Trophoblast cell (in vitro differentiated cells and primary cell): ENCODE measurements around the gene PIK3C2B.

ENCODE experiments used
- DNase-seq, 2 donors: peaks; one replicate each; pipeline ENCODE4 v3.0.0-alpha.2; 2016
- H2AFZ ChIP-seq: 2 replicates; pipeline ENCODE4 v1.6.1; 2013; ENCODE audit warnings: low read length, moderate library complexity, mild to moderate bottlenecking; ENCODE audit not compliant: insufficient read depth, poor library complexity
- H2AK5ac ChIP-seq: 2 replicates; pipeline ENCODE4 v1.6.1; 2013; ENCODE audit warnings: mild to moderate bottlenecking, low read length
- H2BK120ac ChIP-seq: 2 replicates; pipeline ENCODE4 v1.6.1; 2013; ENCODE audit warnings: low read length, mild to moderate bottlenecking, moderate library complexity; ENCODE audit not compliant: insufficient read depth, poor library complexity
- H2BK12ac ChIP-seq: 2 replicates; pipeline ENCODE4 v1.6.1; 2013; ENCODE audit warnings: mild to moderate bottlenecking, low read length, moderate library complexity
- H2BK5ac ChIP-seq: 2 replicates; pipeline ENCODE4 v1.6.1; 2013; ENCODE audit warnings: low read length, low read depth, moderate library complexity, mild to moderate bottlenecking; ENCODE audit not compliant: poor library complexity
- H3K14ac ChIP-seq: 2 replicates; pipeline ENCODE4 v1.6.1; 2013; ENCODE audit warnings: mild to moderate bottlenecking, low read length
- H3K18ac ChIP-seq: 2 replicates; pipeline ENCODE4 v1.6.1; 2013; ENCODE audit warnings: mild to moderate bottlenecking, low read length
- H3K23ac ChIP-seq: 2 replicates; pipeline ENCODE4 v1.6.1; 2013; ENCODE audit warnings: low read length
- H3K27ac ChIP-seq: 2 replicates; pipeline ENCODE4 v1.5.1; 2013; ENCODE audit warnings: low read depth, mild to moderate bottlenecking, inconsistent platforms, low read length, moderate library complexity
- H3K27me3 ChIP-seq: 2 replicates; pipeline ENCODE4 v1.6.1; 2013; ENCODE audit warnings: inconsistent platforms, mild to moderate bottlenecking, low read length, moderate library complexity; ENCODE audit not compliant: insufficient read depth
- H3K36me3 ChIP-seq, 2 experiments: 1 replicate in 1 of 2; 2 replicates in 1 of 2; pipeline ENCODE4 v1.6.1; 2013; ENCODE audit warnings: low read length in 2 of 2, mild to moderate bottlenecking in 2 of 2, moderate library complexity in 1 of 2; ENCODE audit not compliant: insufficient read depth in 2 of 2, control insufficient read depth in 1 of 2
- H3K4ac ChIP-seq: 2 replicates; pipeline ENCODE4 v1.6.1; 2013; ENCODE audit warnings: low read depth, mild to moderate bottlenecking, low read length, moderate library complexity
- H3K4me1 ChIP-seq, 2 experiments: 1 replicate in 1 of 2; 2 replicates in 1 of 2; pipeline ENCODE4 v1.6.1; 2013; ENCODE audit warnings: low read length in 2 of 2, mild to moderate bottlenecking in 2 of 2, moderate library complexity in 1 of 2; ENCODE audit not compliant: insufficient read depth in 2 of 2, control insufficient read depth in 1 of 2
- H3K4me2 ChIP-seq: 2 replicates; pipeline ENCODE4 v1.6.1; 2013; ENCODE audit warnings: inconsistent platforms, mild to moderate bottlenecking, low read length, moderate library complexity
- H3K4me3 ChIP-seq: 2 replicates; pipeline ENCODE4 v1.5.1; 2013; ENCODE audit warnings: mild to moderate bottlenecking, low read depth, low read length, inconsistent platforms
- H3K79me1 ChIP-seq: one replicate; pipeline ENCODE4 v1.6.1; 2013; ENCODE audit warnings: low read length
- H3K79me2 ChIP-seq: 2 replicates; pipeline ENCODE4 v1.6.1; 2013; ENCODE audit warnings: low read length, mild to moderate bottlenecking; ENCODE audit not compliant: control insufficient read depth, insufficient read depth, poor library complexity
- H3K9ac ChIP-seq: 2 replicates; pipeline ENCODE4 v1.6.1; 2013; ENCODE audit warnings: mild to moderate bottlenecking, low read length
- H3K9me3 ChIP-seq: 2 replicates; pipeline ENCODE4 v1.6.1; 2013; ENCODE audit warnings: low read depth, mild to moderate bottlenecking, control low read depth, inconsistent platforms, low read length; ENCODE audit not compliant: insufficient read depth
- H4K12ac ChIP-seq: 2 replicates; pipeline ENCODE4 v1.6.1; 2013; ENCODE audit warnings: low read depth, mild to moderate bottlenecking, low read length, moderate library complexity
- H4K8ac ChIP-seq: 2 replicates; pipeline ENCODE4 v1.6.1; 2013; ENCODE audit warnings: low read depth, mild to moderate bottlenecking, low read length, moderate library complexity
- H4K91ac ChIP-seq: one replicate; pipeline ENCODE4 v1.6.1; 2013; ENCODE audit warnings: low read depth, mild to moderate bottlenecking, low read length, moderate library complexity
- WGBS: extraction: QIAGEN DNeasy Blood & Tissue Kit; methylation state at CpG from one replicate; pipeline ENCODE4 v1.1.7; 2013; ENCODE audit warnings: missing lambda C conversion rate; ENCODE audit not compliant: insufficient read length, insufficient coverage; ENCODE audit errors: extremely low coverage; 5-methylcytosine and 5-hydroxymethylcytosine counted together

The PIK3C2B gene

DNA sequence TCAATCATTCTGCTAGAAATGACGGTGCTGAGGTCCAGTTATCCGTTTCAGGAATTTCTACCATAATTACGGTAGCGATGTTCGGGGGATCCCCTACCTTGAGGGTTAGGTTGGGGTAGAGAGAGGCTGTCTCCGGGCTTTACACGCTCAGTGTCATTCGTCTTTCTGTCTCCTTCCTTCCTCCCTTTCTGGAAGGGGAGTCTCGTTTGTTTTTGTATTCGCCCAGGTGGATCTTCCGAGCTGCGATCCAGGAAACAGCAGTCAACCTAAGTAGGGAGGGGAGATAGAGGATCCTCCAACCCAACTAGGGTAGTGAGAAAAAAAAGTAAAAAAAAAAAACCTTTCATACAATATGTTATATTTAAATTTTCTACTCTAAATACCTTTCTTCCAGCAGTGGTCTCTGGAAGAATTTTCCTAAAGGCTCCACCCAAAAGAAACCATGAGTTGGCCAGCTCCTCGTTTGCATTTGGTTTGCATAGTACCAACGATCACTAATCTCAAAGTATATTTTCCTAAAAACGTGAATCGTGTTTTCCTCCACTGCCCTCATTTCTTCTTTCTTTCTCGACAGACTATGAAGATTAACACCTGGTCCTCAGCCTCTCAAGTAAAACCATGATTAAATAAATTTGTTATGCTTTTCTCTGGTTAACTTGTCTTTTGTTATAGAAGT lies 611 bp upstream of the PIK3C2B start:
- Histone ChIP-seq H2BK5ac (peak overlapping the region; percentile 72), H3K9ac (peak overlapping the region; percentile 54), H3K9me3 (no peaks in the 10 kb centered on the region), H3K23ac (no peak overlapping the region), H3K4me2 (peak overlapping the region; percentile 88), H3K4me1 (peaks cover 12 to 13% of the 10 kb centered on the region in 2 experiments), H4K91ac (no peak overlapping the region), H3K79me2 (peaks cover 7% of the 10 kb centered on the region), H2AK5ac (no peak overlapping the region), H2AFZ (peak overlapping the region; percentile 94), H2BK120ac (peak overlapping the region; percentile 71), H3K4me3 (peak overlapping the region; percentile 79), H3K27ac (peak overlapping the region; percentile 50), H3K36me3 (no peaks in the 10 kb centered on the region), H3K4ac (peak overlapping the region; percentile 9), H3K27me3 (no peaks in the 10 kb centered on the region), H2BK12ac (peak overlapping the region; percentile 56), H3K79me1 (peaks cover 18% of the 10 kb centered on the region), H3K18ac (peak overlapping the region; percentile 68), H4K12ac (peak overlapping the region; percentile 56), H3K14ac (peak overlapping the region; percentile 41), H4K8ac (peak overlapping the region; percentile 65)
- DNase-seq, result peak in 1 of 2 donors; percentile 15
- WGBS, result no CpG with 5 or more reads among the region's 17 CpGs

DNA sequence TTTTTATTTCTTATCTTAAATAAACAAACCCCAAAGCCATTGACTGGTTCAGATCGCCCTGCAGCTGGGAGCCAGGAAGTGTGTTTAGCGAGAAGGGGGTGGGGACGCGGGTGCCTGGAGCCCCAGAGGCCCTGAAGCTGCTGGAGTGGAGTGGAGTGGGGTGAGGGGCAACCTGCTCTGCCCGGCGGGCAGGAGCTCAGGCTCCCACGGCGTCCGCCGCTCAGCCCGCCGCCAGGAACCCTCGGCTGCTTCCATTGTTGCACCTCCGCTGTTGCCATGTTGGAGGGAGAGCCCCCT lies 673 bp downstream of the PIK3C2B start:
- H3K79me2 ChIP-seq, result peaks cover 7% of the 10 kb centered on the region
- H4K8ac ChIP-seq, result peak overlapping the region; percentile 62
- no peak for DNase-seq
- H2BK12ac ChIP-seq, result no peak overlapping the region
- H3K23ac ChIP-seq, result no peak overlapping the region
- H3K18ac ChIP-seq, result peak overlapping the region; percentile 79
- no CpG with 5 or more reads among the region's 14 CpGs for whole genome bisulfite sequencing
- no peak overlapping the region for H4K12ac ChIP-seq
- peak overlapping the region; percentile 52 for H2BK5ac ChIP-seq
- H3K36me3 ChIP-seq, result no peaks in the 10 kb centered on the region
- peak overlapping the region; percentile 79 for H2AFZ ChIP-seq
- peaks cover 18% of the 10 kb centered on the region for H3K79me1 ChIP-seq
- no peaks in the 10 kb centered on the region for H3K9me3 ChIP-seq
- H3K4me2 ChIP-seq, result peak overlapping the region; percentile 88
- H3K4ac ChIP-seq, result no peak overlapping the region
- no peaks in the 10 kb centered on the region for H3K27me3 ChIP-seq
- H3K14ac ChIP-seq, result peak overlapping the region; percentile 56
- H3K4me1 ChIP-seq, result peaks cover 12 to 13% of the 10 kb centered on the region in 2 experiments
- H3K9ac ChIP-seq, result peak overlapping the region; percentile 29
- H3K4me3 ChIP-seq, result peak overlapping the region; percentile 79
- H2AK5ac ChIP-seq, result no peak overlapping the region
- peak overlapping the region; percentile 70 for H3K27ac ChIP-seq
- no peak overlapping the region for H2BK120ac ChIP-seq
- H4K91ac ChIP-seq, result peak overlapping the region; percentile 90

DNA sequence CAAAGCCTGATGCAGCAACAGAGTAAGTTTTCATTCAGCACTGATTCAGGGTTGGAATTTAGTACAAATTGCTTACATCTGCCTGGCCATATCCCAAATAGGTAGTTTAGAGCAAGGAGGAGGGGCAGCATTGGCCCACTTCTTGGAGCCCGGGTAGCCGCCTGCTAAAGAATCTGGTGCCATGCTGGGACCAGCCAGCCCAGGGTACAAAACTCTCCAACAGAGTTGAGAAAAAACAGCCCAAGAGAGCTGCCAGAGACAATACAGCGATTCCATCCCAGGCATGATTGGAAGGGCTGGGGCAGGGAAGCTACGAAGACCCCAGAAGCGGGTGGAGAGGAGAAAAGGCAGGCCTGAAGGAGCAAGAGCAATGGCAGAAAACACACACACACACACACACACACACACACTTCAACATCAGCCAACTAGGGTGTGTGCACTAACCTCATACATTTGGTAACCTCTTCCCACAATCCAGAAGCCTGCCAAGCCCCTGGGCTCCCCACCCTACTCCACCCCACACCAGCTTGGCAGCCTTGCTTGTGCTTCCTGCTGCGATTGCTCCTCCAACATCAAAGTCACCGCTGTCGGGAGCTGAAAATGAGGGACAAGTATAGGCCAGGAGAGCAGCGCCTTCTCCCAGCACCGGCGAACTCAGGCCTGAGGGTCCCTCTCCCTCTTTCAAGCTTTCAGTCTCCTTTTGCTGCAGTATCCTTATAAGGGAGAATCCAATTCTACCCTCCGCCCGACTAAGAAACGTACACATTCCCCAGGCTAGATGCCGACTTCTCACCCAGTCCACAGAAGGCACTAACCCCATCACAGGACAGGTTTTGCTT lies 1.2 kb downstream of the PIK3C2B start:
- H2AFZ ChIP-seq, result peak overlapping the region; percentile 56
- H4K91ac ChIP-seq, result no peak overlapping the region
- peaks cover 18% of the 10 kb centered on the region for H3K79me1 ChIP-seq
- no peak overlapping the region for H2BK12ac ChIP-seq
- no peaks in the 10 kb centered on the region for H3K36me3 ChIP-seq
- no peak overlapping the region for H4K12ac ChIP-seq
- H3K79me2 ChIP-seq, result peaks cover 7% of the 10 kb centered on the region
- H3K27ac ChIP-seq, result peak overlapping the region; percentile 70
- H3K9ac ChIP-seq, result peak overlapping the region; percentile 67
- H4K8ac ChIP-seq, result no peak overlapping the region
- peak overlapping the region; percentile 79 for H3K4me3 ChIP-seq
- peak overlapping the region; percentile 20 for H2AK5ac ChIP-seq
- H3K4ac ChIP-seq, result peak overlapping the region; percentile 6
- H3K27me3 ChIP-seq, result no peaks in the 10 kb centered on the region
- peaks cover 12 to 13% of the 10 kb centered on the region in 2 experiments for H3K4me1 ChIP-seq
- H2BK120ac ChIP-seq, result peak overlapping the region; percentile 10
- DNase-seq, result peak in 1 of 2 donors; percentile 42
- peak overlapping the region; percentile 88 for H3K4me2 ChIP-seq
- no CpG with 5 or more reads among the region's 15 CpGs for WGBS
- H3K9me3 ChIP-seq, result no peaks in the 10 kb centered on the region
- peak overlapping the region; percentile 35 for H2BK5ac ChIP-seq
- H3K23ac ChIP-seq, result no peak overlapping the region
- peak overlapping the region; percentile 59 for H3K14ac ChIP-seq
- peak overlapping the region; percentile 38 for H3K18ac ChIP-seq

DNA sequence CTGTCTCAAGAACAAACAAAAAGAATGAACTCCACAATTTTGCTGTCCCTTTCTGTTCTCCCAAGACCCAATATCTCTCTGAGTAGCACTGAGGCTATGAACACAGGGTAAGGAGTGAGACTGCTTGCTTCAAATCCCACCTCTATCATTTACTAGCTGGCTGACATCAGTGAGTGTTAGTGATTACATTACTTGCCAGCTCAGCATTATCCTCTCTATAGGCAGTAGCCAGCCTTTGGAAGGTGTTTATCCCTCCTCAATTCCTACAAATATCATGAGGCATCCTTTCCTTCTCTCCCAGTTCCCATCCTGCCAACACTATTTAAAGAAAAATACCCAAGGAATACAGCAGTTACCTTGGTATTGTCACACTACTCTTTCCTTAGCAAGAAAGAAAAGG lies 3.0 kb downstream of the PIK3C2B start:
- peaks cover 12 to 13% of the 10 kb centered on the region in 2 experiments for H3K4me1 ChIP-seq
- no peak overlapping the region for H2BK5ac ChIP-seq
- H2BK12ac ChIP-seq, result no peak overlapping the region
- no peak overlapping the region for H3K9ac ChIP-seq
- no peak overlapping the region for H2AK5ac ChIP-seq
- H3K14ac ChIP-seq, result no peak overlapping the region
- no peak overlapping the region for H2AFZ ChIP-seq
- H3K9me3 ChIP-seq, result no peaks in the 10 kb centered on the region
- H3K27me3 ChIP-seq, result no peaks in the 10 kb centered on the region
- no peak overlapping the region for H4K12ac ChIP-seq
- H3K27ac ChIP-seq, result no peak overlapping the region
- H3K4me2 ChIP-seq, result no peak overlapping the region
- no peak overlapping the region for H4K8ac ChIP-seq
- H3K4me3 ChIP-seq, result no peak overlapping the region
- peaks cover 18% of the 10 kb centered on the region for H3K79me1 ChIP-seq
- no peak overlapping the region for H3K18ac ChIP-seq
- no peak overlapping the region for H3K23ac ChIP-seq
- no peak overlapping the region for H4K91ac ChIP-seq
- peaks cover 7% of the 10 kb centered on the region for H3K79me2 ChIP-seq
- no peak for DNase-seq
- H2BK120ac ChIP-seq, result no peak overlapping the region
- H3K36me3 ChIP-seq, result no peaks in the 10 kb centered on the region
- no peak overlapping the region for H3K4ac ChIP-seq
